Measurements from ENCODE around the gene STON1.

Gene STON1

GRCh38 chr2:48624696-48625095, 94.7 kb downstream of the STON1 start:
- Histone ChIP-seq H3K4me1 (ENCODE audit: control insufficient read depth, low read depth, low read length) (no peaks in the 10 kb centered on the region), H3K9me3 (ENCODE audit: control insufficient read depth, low read depth, low read length) (no peaks in the 10 kb centered on the region), H3K27ac (ENCODE audit: low read length) (no peak overlapping the region), H3K4me3 (ENCODE audit: low read length) (no peak overlapping the region), H3K36me3 (ENCODE audit: control insufficient read depth, low read depth, low read length) (no peaks in the 10 kb centered on the region), H3K27me3 (ENCODE audit: control insufficient read depth, insufficient read depth, low read length) (no peaks in the 10 kb centered on the region), H3K9ac (ENCODE audit: low read length) (no peak overlapping the region)

- Histone ChIP-seq H3K4me3 (ENCODE audit: low read length) (no peak overlapping the region), H3K4me1 (ENCODE audit: control insufficient read depth, low read depth, low read length) (no peaks in the 10 kb centered on the region), H3K27ac (ENCODE audit: low read length) (no peak overlapping the region), H3K27me3 (ENCODE audit: control insufficient read depth, insufficient read depth, low read length) (no peaks in the 10 kb centered on the region), H3K9ac (ENCODE audit: low read length) (no peak overlapping the region), H3K9me3 (ENCODE audit: control insufficient read depth, low read depth, low read length) (no peaks in the 10 kb centered on the region), H3K36me3 (ENCODE audit: control insufficient read depth, low read depth, low read length) (no peaks in the 10 kb centered on the region)
These were observed 96.1 kb downstream of the STON1 start for GRCh38 chr2:48626047-48626446.

GRCh38 chr2:48633143-48633542, 103.2 kb downstream of the STON1 start:
- Histone ChIP-seq H3K4me3 (ENCODE audit: low read length) (no peak overlapping the region), H3K27me3 (ENCODE audit: control insufficient read depth, insufficient read depth, low read length) (no peaks in the 10 kb centered on the region), H3K9ac (ENCODE audit: low read length) (no peak overlapping the region), H3K27ac (ENCODE audit: low read length) (no peak overlapping the region), H3K36me3 (ENCODE audit: control insufficient read depth, low read depth, low read length) (no peaks in the 10 kb centered on the region), H3K9me3 (ENCODE audit: control insufficient read depth, low read depth, low read length) (no peaks in the 10 kb centered on the region), H3K4me1 (ENCODE audit: control insufficient read depth, low read depth, low read length) (no peaks in the 10 kb centered on the region)

GRCh38 chr2:48635786-48636185, 105.8 kb downstream of the STON1 start:
- Histone ChIP-seq H3K36me3 (ENCODE audit: control insufficient read depth, low read depth, low read length) (no peaks in the 10 kb centered on the region), H3K9me3 (ENCODE audit: control insufficient read depth, low read depth, low read length) (no peaks in the 10 kb centered on the region), H3K27me3 (ENCODE audit: control insufficient read depth, insufficient read depth, low read length) (no peaks in the 10 kb centered on the region)

GRCh38 chr2:48638261-48638660, 108.3 kb downstream of the STON1 start:
- H3K9me3 ChIP-seq (ENCODE audit: control insufficient read depth, low read depth, low read length), result no peaks in the 10 kb centered on the region
- no peak overlapping the region for H3K4me3 ChIP-seq (ENCODE audit: low read length)
- no peak overlapping the region for H3K27ac ChIP-seq (ENCODE audit: low read length)
- H3K4me1 ChIP-seq (ENCODE audit: control insufficient read depth, low read depth, low read length), result no peaks in the 10 kb centered on the region
- no peak overlapping the region for H3K9ac ChIP-seq (ENCODE audit: low read length)
- H3K27me3 ChIP-seq (ENCODE audit: control insufficient read depth, insufficient read depth, low read length), result no peaks in the 10 kb centered on the region
- no peaks in the 10 kb centered on the region for H3K36me3 ChIP-seq (ENCODE audit: control insufficient read depth, low read depth, low read length)

More at GRCh38 chr2:48635786-48636185, 105.8 kb downstream of the STON1 start:
- H3K27ac ChIP-seq (ENCODE audit: low read length), result no peak overlapping the region
- H3K9ac ChIP-seq (ENCODE audit: low read length), result no peak overlapping the region
- H3K4me3 ChIP-seq (ENCODE audit: low read length), result no peak overlapping the region
- no peaks in the 10 kb centered on the region for H3K4me1 ChIP-seq (ENCODE audit: control insufficient read depth, low read depth, low read length)

Data from iPS-18a (cell line).